LNCaP clone FGC (cell line): Measurements from ENCODE around the gene ARID1B.

ENCODE experiments used
- DNase-seq: peaks from one replicate; pipeline ENCODE4 v3.0.0-alpha.2; 2011; ENCODE audit warnings: low read depth
- H3K4me3 ChIP-seq: 2 replicates; pipeline ENCODE4 v1.5.1; 2011; ENCODE audit warnings: mild to moderate bottlenecking, low read depth, low read length, control low read depth
- TF ChIP-seq, protein P1 (sequence below): IDR thresholded peaks from 2 replicates; pipeline ENCODE4 v1.5.1; 2012; ENCODE audit warnings: mild to moderate bottlenecking; ENCODE audit not compliant: control insufficient read depth, insufficient read depth; ENCODE audit errors: extremely low read depth

The ARID1B gene

GRCh38 chr6:157253699-157254098 is 476.5 kb downstream of the ARID1B start:
- TF ChIP-seq, protein P1, sequence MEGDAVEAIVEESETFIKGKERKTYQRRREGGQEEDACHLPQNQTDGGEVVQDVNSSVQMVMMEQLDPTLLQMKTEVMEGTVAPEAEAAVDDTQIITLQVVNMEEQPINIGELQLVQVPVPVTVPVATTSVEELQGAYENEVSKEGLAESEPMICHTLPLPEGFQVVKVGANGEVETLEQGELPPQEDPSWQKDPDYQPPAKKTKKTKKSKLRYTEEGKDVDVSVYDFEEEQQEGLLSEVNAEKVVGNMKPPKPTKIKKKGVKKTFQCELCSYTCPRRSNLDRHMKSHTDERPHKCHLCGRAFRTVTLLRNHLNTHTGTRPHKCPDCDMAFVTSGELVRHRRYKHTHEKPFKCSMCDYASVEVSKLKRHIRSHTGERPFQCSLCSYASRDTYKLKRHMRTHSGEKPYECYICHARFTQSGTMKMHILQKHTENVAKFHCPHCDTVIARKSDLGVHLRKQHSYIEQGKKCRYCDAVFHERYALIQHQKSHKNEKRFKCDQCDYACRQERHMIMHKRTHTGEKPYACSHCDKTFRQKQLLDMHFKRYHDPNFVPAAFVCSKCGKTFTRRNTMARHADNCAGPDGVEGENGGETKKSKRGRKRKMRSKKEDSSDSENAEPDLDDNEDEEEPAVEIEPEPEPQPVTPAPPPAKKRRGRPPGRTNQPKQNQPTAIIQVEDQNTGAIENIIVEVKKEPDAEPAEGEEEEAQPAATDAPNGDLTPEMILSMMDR, result no peak
- no peak for DNase-seq
- H3K4me3 ChIP-seq, result no peak overlapping the region

GRCh38 chr6:157254538-157254937 is 477.4 kb downstream of the ARID1B start:
- DNase-seq, result no peak
- TF ChIP-seq, protein P1, result no peak
- H3K4me3 ChIP-seq, result no peak overlapping the region

GRCh38 chr6:157255079-157255478 is 477.9 kb downstream of the ARID1B start:
- no peak overlapping the region for H3K4me3 ChIP-seq

DNA sequence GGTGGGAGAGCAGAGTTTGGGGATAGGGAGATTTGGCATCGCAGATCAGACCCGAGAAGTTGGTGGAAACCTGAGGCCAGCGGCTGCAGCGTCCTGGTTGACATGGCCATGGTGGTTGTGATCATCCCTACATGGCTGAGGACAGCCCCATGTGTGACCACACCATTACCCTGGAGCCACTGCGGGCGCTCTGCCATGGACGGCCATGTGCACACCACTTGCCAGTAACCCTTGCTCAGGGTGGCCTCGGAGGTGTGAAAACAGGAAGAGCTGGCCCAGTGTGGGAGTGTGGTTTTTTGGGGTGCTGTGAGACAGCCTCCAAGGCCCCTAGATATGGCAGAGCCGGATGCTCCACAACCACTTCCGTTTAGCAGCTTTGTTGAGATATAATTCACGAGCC is 481.7 kb downstream of the ARID1B start:
- no peak for DNase-seq
- TF ChIP-seq, protein P1, result no peak
- H3K4me3 ChIP-seq, result no peak overlapping the region

More at GRCh38 chr6:157255079-157255478, 477.9 kb downstream of the ARID1B start:
- no peak for DNase-seq
- TF ChIP-seq, protein P1, result no peak

- TF ChIP-seq, protein P1, result no peak
- DNase-seq, result no peak
- H3K4me3 ChIP-seq, result no peak overlapping the region
Measured at GRCh38 chr6:157259443-157259842, 482.3 kb downstream of the ARID1B start.
